Stimulated activated CD4-positive, alpha-beta T cell treated with anti-CD3 and anti-CD28 coated beads, Interleukin-4, amount 100 ng/mL, for 4 hours (primary cell): Measurements from ENCODE around the gene GPATCH1.
"Not testable (repeated sequence)": the region's sequence is repeated elsewhere in the genome, so short reads cannot be mapped to it uniquely, and the experiment has no call there.

Experiments
- DNase-seq, 2 experiments: peaks; one replicate each; pipeline ENCODE4 v3.0.0-alpha.2; 2020

Gene GPATCH1

DNA sequence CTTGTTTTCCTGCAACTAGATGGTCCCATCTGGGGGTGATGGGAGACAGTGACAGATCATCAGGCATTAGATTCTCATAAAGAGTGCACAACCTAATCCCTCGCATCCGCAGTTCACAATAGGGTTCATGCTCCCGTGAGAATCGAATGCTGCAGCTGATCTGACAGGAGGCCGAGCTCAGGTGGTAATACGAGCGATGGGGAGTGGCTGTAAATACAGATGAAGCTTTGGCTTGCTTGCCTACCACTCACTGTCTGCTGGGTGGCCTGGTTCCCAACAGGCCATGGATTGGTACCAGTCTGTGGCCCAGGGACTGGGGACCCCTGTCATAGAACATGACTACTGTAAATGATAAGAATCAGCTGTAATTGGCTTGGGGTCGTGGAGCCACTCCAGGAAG, 78.9 kb downstream of the GPATCH1 start:
- DNase-seq = no peak

DNA sequence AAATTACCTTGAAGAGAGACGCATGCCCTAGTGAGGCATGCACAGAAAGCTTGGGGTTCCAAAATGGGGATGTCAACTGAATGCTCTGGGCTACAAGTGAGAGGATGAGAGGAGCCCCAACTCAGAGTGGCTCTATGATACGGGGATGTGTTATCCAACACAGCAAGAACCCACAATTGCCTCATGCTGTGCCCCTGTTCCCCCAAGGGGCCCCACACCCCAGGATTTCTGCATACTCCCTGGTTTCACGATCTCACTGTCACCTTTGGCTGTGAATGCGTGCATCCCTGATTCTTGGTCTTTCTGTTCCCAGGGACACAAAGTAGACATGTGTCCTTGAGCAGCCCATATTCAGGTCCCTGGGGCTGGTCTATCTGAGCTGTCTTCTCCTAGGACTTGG, 80.2 kb downstream of the GPATCH1 start:
- no peak for DNase-seq

DNA sequence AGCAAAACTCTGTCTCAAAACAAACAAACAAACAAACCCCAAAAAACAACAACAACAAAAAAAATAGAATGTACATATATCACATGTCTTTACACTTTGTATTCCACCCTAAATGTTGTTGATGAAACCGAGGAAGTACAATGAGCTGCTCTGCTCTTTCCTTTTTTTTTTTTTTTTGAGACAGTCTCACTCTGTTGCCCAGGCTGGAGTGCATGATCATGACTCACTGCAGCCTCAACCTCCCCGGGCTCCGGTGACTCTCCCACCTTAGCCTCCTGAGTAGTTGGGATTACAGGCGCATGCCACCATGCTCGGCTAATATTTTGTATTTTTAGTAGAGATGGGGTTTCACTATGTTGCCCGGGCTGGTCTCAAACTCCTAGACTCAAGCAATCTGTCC, 82.5 kb downstream of the GPATCH1 start:
- DNase-seq = no peak

DNA sequence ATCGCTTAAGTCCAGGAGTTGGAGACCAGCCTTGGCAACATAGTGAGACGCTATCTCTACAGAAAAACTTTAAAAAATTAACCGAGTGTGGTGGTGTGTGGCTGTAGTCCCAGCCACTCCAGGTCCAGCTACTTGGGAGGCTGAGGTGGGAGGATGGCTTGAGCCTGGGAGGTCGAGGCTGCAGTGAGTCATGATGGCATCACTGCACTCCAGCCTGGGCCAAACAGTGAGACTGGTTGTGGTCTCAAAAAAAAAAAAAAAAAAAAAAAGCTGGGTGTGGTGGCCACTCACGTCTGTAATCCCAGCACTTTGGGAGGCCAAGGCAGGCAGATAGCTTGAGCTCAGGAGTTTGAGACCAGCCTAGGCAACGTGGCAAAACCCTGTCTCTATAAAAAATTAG, 85.1 kb downstream of the GPATCH1 start:
- not testable (repeated sequence) for DNase-seq

DNA sequence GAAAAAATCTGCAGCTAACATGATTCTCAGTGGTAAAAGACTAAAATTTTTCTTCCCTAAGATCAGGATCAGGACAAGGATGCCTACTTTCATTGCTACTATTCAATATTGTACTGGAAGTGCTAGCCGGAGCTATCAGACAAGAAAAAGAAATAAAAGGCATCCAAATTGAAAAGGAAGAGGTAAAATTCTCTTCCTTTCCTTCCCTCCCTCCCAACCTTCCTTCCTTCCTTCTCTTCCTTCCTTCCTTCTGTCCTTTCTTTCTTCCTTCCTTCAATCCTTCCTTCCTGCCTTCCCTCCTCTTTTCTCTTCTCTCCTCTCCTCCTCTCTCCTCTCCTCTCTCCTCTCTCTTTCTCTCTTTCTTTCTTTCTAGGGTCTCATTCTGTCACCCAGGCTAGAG, 86.5 kb downstream of the GPATCH1 start:
- no peak for DNase-seq

DNA sequence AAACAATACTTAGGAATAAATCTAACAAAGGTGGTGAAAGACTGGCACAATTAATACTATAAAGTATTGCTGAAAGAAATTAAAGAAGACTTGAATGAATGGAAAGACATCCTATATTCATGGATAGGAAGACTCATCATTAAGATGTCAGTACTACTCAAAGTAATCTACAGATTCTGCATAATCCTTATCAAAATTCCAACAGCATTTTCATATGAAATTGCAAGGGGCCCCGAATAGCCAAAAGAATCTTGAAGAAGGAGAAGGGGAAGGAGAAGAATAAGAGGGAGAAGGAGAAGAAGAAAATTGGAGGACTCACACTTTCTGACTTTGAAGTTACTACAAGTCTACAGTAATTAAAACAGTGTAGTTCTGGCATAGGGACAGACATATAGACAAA, 87.5 kb downstream of the GPATCH1 start:
- no peak for DNase-seq

DNA sequence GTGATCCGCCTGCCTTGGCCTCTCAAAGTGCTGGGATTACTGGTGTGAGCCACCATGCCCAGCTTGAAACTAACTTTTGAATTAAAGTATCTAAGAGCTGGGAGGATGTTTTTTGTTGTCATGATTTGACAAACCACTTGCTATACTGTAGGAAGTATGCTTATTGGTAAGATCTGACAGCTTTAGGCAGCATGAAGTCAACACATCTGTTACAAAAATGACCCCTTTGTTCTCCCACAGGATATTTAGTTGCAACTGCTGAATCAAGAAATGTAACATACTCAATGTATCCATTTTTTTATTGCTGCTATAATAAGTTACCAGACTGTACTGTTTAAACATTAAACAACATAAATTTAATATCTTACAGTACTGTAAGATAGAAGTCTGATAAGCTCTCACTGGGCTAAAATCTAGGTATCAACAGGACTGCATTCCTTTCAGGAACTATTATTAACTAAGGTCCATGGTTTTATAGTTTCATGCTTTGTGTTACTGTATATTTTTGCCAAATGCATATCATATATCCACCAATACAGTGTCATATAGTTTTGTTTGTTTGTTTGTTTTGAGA, 90.3 kb downstream of the GPATCH1 start:
- DNase-seq = no peak

DNA sequence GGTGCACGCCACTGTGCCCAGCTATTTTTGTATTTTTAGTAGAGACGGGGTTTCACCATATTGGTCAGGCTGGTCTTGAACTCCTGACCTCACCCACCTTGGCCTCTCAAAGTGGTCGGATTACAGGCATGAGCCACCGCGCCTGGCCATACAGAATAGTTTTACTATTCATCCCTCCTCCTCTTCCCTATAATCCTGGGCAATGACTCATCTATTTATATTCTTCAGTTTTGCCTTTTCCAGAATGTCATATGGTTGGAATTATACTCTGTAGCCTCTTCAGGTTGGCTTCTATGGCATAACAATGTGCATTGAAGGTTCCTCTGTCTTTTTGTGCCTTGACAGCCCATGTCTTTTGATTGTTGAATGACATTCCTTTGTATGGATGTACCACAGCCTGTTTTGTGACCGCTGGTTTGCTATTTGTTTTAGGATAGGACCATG, 91.0 kb downstream of the GPATCH1 start:
- DNase-seq = no peak

DNA sequence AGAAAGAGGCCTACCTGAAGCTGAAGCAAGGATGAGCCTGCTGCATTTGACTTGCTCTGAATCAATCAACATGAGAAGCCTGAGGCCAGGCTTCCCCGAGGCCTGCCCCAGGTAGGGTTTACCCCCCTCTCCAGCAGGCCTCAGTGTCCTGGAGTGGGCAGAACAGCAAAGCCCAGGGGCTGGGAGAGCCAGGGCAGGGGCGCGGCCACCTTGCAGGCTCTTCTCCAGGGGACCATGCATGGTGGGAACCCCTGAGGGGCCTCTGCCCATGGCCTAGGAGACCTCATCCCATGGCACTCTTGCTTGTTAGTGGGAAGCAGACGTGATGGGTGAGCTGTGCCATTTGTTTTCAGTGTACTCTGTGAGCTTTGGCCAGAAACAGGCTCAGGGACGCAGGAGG, 93.2 kb downstream of the GPATCH1 start:
- no peak for DNase-seq

DNA sequence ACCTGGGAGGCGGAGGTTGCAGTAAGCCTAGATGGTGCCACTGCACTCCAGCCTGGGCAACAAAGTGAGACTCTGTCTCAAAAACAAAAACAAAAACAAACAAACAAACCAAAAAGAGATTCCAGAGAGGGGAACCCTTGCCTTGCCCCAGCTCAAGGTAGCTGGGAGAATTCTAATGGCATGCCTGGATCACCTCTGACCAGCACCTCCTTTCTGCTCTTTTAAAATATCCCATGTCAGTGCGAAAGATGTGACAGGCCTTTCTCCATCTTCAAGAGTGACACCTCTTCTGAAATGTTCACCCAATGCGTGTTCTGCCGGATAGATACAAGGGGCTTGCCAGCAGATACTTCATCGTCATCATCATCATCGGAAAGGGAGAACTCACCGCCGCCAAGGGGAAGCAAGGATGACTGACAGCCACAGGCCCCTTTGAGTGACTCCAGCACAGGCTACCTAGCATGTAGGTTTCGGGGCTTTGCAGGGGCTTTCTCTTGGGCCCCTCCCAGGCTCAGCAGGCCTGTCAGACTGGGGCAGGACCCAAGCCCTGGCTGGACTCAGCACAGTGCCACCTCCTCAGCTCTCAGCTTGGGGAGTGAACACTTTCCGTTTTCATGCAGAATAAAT, 94.3 kb downstream of the GPATCH1 start:
- no peak for DNase-seq

DNA sequence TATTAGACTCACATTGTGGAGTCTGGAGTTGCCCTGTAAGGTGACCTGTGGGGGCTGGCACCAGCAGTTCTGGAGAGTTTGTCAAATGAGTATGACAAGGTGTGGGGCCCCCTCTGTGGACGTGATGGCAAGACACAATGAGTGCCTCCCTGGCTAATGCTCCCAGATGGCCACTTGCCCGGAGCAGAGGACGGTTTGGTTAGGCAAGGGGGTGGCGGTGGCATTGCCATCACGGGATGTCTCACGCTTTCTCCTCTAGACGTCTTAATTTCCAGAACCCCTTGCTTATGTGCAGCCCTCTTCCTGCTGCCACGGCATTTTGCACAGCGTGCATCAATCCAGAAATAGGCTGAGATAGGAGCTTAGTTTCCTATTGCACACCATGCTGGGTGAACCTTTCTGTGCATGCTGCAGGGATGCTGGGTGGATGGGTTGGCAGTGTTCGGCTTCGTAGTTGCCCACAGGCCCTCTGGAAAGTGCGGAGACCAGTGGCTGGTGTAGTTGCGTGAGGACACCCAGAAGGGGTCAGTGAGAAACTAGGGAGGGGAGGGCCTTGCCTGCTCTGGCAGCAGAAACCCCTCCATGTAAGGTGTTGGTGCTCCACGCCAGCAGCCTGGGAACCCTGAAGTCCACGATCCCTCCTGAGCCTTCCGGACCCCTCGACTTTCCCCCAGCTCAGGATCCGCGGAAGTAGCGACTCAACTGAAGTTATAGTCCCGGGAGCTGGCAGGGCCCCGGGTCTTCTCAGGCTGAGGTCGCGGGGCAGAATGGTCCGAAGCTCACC, 95.1 kb downstream of the GPATCH1 start:
- DNase-seq = no peak

DNA sequence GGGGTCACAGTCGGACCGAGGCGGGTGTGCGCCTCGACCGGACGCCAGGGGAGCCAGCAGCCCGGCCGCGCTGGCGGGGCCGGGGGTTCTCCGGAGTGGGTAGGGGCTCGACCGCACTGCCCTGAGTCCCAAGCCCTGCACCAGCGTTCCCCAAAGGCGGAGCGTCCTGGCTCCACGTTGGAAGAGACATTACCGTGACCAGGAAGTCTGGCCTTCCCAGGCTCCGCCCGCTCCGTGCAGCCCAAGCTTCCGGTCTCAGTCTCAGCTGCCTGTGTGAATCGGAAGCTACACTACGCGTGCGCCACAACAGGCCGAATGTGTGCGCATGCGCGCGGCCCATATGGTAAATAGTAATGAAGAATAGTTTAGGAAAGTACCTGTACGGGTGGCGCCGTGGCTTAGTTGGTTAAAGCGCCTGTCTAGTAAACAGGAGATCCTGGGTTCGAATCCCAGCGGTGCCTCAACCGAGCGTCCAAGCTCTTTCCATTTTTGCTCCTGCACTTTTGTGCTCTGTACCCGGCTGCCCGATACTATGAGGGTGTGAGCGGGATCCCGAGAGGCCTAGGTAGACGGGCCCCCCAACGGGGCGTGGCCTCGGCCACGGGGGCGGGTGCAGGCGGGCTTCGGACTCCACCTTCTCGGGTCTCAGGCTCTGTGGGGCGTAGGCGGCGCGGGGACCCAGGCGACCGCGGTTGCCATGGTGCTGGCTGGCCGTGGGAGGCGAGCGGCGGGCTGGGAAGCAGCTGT, 95.9 kb downstream of the GPATCH1 start:
- DNase-seq = peak; percentile 98

DNA sequence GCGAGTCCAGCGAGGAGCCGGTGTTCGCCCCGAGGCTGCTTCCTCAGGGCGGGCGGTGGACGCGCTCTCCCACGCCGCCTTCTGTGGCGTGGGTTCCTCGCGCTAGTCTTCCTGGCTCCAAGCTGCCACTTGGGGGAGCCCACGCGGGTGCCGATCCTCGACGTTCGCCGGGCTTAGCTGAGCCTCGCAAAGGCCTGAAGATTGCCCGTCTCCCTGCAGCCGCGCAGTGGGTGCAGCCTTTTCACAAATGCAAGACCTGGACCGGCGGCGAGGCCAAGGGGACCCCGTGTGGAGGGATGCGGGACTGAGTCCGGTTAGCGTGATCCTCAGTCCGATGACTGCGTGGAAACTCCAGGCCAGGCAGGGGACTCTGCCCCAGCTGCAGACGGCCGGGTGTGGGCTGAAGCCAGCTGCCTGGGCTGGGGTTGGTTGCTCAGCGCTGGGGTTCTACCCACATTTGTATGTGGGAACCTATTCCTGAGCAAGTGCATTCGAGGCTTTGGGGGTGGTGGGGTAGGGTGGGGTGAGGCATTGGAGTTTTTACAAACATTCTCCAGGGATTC, 96.5 kb downstream of the GPATCH1 start:
- DNase-seq = no peak
